ENCODE results near the gene ZNF383.
"Not testable (repeated sequence)": the region's sequence is repeated elsewhere in the genome, so short reads cannot be mapped to it uniquely, and the experiment has no call there.

Gene ZNF383

GRCh38 chr19:37217775-37218591, at the start of gene ZNF383:
ZNF383 (plus strand) TSS chr19:37218214; CDS start chr19:37230454, 12,240 bp downstream.
- peak; percentile 83 to 88 for DNase-seq

DNA sequence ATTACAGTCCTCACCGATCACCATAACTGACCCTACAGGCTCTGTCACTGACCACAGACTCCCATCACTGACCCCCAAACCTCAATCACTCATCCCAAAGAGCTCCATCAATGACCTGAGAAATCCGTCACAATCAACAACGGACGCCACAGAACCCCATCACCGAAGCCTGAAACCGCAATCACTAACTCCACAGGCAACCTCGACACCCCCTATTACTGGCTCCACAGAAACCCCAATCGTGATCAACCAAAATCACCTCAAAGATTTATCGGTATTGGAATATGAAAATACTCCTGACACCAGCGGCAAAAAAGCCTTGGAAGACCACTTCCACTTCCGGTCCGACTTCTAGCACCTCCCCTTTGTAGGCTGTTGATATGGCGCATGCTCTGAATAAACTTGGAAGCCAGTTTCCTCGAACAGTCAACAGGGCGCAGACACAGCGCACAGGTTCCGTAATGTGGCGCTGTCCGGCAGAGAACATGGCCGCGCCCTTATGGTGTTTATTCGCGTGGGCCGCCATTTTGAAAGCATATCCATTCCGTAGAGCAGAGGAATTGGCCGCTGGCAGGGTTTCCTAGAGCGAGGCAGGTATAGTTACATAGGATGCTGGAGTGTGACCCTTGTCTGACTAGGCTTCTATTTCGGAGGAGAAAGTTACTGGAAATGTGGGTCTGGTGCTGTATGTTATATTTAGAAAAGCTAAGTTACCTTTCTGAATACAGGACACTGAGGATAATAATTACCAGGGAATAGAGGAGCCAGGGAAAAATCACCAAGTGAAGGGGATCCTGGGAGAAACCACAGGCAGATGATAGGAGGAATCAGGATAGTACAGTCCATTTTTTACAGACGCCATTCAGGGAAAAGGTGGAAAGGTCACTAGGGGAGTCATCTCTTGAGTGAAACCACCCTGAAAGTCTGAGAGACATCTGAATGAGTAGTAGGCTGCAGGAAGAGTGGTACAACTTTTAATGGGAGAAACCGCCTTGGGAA, 45.3 kb upstream of the ZNF383 start, which contains the start of gene ZNF585A:
TSS of gene ZNF585A (minus strand) at position 328 of the 999 bp plus-strand sequence. CDS start 2,785 bp downstream, outside the sequence.
- peak; percentile 81 to 87 for DNase-seq

DNA sequence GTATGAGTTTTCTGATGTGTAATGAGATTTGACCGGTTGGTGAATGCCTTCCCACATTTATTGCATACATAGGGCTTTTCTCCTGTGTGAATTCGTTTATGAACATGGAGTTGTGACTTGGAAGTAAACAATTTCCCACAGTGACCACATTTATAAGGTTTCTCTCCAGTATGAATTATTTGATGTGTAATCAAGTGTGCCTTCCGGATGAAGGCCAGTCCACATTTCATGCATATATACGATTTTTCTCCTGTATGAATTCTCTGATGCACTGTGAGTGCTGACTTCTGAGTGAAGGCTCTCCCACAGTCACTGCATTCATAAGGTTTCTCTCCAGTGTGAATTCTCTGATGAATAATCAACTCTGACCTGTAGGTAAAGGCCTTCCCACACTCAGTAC, 31.9 kb upstream of the ZNF383 start:
- DNase-seq: not testable (repeated sequence)

- not testable (repeated sequence) for DNase-seq
These were observed 22.8 kb upstream of the ZNF383 start for GRCh38 chr19:37195248-37195647.

- DNase-seq: not testable (repeated sequence)
These were observed 20.9 kb upstream of the ZNF383 start for GRCh38 chr19:37197115-37197514.

DNA sequence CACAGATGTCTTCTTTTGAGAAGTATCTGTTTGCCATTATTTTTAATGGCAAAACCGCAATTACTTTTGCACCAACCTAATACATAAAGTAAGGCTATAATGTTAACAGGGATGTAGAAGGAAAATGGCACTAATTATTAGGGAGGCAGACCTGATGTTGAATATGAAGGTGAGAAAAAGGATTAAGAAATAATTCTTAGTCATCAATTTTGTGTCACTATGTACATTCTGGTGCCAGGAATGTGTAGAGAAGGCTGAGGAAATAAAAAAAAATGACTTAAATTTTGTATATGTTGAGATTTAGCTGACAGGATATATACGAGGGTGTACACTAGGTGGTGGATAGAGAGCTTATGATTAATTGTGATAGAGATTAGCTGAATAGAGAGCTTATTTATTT, 20.2 kb upstream of the ZNF383 start:
- no peak for DNase-seq

DNA sequence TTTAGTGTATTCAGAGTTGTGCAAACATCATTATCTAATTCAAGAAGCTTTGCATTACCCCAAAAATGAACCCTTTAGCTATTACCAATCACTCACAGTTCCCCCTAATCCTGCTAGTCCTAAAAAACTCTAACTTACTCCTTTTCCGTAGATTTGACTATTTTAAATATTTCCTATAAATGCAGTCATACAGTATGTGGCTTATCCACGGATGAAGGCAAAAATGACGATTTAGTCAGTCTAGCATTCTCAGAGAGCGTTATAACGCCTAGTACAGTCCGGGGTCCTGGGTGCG, 587 bp upstream of the ZNF383 start:
- no peak for DNase-seq

DNA sequence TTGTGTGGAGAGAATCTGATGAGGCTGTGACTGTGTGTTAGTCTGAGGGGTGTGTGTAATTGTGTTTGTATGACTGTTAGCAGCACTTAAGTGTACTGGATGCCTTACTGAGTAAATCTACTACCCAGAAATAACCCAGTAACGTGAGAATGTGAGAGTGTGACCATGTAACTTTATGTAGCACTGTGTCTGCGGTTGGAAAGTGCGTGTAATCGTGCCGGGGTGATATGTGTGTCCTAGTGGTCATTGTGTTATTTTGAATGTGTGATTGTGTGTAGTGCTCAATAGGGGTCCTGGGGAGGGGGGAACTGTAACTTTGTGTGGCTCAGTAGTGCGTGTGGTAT, 550 bp downstream of the ZNF383 start:
- peak in 1 of 2 experiments; percentile 36 for DNase-seq

GRCh38 chr19:37220383-37220782, 2.4 kb downstream of the ZNF383 start:
- DNase-seq: no peak

- DNase-seq: no peak
These were observed 3.1 kb downstream of the ZNF383 start for GRCh38 chr19:37221136-37221535.

GRCh38 chr19:37226248-37226647, 8.2 kb downstream of the ZNF383 start:
- DNase-seq: no peak

DNA sequence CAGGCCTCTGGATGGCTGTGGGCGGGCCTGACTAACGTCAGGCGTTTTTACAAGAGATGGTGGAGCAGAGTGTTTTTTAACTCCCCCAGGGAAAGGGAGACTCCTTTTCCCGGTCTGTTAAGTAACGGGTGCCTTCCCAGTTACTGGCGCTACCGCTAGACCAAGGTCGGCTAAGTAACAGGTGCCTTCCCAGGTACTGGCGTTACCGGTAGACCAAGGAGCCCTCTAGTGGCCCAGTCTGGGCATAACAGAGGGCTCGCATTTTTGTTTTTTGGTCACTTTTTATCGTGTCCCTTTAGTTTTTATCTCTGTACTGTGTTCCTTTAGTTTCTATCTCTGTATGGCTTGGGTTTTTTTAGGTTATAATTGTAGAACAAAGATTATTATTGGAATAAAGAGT, 10.0 kb downstream of the ZNF383 start:
- peak; percentile 38 to 48 for DNase-seq

GRCh38 chr19:37243206-37243632, 25.2 kb downstream of the ZNF383 start:
- DNase-seq: no peak

DNA sequence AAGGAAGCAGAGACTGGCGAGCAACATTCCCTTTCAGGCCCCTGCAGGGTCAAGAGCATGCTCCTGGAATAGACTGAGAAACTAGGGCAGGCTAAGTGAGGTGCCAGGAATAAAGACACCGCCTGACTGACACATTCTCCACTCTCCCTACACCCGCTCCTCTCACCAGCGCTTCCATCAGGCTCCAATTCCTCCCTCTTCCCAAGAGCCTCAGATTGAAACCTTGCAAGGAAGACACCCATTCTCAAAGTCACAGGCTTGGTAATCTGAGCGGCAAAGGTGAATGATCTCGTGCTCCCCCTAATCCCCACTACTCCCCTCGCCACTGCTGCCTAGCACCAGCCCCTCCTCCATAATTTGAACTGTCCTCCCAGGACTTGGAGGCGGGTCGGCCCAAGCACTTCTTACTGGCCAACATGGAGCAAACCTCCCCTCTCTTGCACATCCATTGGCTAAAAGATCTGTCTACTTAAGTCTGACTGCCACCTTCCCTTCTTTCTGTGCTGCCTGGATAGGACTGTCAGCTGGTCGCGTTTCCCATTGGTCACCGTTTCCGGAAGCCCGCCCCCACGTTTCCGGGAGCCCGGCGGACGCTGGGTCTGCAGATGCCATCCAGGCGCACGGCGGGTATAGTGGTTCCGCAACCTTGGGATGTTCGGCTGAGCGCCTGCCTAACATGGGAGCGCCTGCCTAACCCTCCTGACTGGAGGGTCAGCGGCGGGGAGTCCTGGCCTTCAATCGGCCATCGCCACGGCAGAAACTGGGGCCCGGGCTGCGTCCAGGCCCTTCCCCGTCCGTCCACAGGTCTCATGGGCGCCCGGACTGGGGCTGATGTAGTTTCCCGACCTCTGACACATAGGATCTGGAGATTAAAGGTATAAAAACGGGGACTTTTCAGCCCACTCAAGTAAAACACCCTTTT, 33.6 kb downstream of the ZNF383 start:
- peak; percentile 21 to 36 for DNase-seq

GRCh38 chr19:37263028-37263427, 45.0 kb downstream of the ZNF383 start:
- DNase-seq: not testable (repeated sequence)

DNA sequence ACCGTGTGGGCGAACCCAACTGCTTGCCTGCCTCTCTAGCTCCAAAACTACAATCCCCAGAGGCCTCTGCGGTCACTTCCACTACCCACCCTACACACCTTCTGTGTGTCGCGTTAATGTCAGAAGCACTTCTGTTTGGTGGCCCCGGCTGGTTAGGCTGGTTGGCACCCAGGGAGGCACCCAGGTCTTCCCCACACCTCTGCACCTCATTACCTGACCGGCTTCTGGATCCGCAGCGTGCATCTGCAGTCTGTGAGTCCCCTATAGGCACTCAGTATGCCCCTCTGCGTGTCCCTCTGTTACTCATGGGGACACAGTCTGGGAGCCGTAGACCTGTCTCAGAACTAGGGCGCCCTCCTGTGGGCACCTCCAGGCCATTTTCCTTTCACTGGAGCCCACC, 49.0 kb downstream of the ZNF383 start:
- not testable (repeated sequence) for DNase-seq

- DNase-seq: not testable (repeated sequence)
These were observed 49.7 kb downstream of the ZNF383 start for GRCh38 chr19:37267755-37268154.

- DNase-seq: not testable (repeated sequence)
These were observed 62.6 kb downstream of the ZNF383 start for GRCh38 chr19:37280656-37281055.

GRCh38 chr19:37284020-37284419, 66.0 kb downstream of the ZNF383 start:
- not testable (repeated sequence) for DNase-seq

DNA sequence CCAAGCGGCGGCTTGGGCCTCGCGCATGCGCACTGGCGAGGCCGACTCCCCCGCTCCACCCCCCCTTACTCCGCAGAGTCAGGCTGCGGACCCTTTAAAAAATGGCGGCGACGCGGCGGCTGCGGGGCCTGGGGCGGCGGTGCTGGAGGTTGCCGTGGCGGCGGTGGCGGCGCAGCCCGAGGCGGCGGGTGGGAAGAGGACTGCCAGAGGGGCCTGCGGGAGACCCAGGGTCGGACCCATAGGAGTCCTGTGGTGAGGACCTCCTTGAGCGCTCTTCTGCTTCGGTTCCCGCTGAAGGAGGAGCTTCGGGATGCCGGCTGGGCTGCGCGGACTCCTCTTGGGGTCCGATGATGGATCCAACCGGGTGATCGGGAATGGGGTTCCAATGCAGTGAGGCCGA, 71.2 kb downstream of the ZNF383 start:
- DNase-seq: not testable (repeated sequence)

DNA sequence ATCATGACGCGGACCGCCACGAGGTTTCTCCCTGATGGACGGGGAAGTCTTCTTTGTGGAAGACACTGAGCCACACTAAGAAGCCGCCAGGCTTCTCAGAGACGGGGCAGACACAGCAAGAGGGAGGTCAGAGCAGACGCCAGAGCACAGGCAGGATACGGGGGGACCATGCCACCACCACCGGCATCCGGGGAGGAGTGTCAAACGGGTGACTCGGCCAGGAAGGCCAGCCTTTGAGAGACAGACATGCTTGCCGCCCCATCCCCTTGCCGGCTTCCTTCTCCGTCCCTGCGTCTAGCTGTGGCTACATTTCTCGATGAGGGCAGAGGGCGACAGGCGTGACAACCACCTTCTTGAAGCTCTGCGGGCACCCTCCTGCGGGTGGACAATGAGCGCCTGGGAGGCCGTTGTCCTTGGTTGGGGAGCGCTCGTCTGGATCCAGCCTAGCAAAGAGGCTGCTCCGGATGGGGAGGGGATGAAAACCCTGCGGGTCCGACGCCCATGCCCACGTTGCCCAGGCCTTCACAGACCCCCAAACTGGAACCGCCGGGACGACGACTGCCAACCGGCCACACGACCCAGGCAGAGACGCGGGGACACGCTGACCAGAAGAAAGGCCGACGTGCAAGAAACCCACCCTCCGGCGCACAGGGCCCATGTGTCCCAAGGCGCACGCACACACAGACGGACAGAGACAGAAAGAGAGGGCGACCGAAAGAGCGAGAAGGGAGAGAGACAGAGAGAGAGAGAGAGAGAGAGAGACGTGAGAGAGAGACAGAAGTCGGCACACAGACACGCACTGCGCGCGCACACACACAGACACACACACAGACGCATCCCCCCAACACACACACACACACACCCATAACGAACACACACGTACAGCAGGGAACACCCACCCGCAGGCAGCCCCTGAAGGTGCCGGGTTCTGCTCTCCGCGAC, 75.3 kb downstream of the ZNF383 start:
- not testable (repeated sequence) for DNase-seq
